HepG2 (cell line): ENCODE results near the gene MT1M. TPM values are rescaled to one million over a fixed set of nuclear protein-coding genes. Genes with fewer than 3 reads are reported as not detected.

ENCODE experiments used
- AGO2 ChIP-seq: fragments of 200-400 bp; formaldehyde crosslinking; optimal IDR thresholded peaks from 2 replicates; pipeline ENCODE3; 2017; ENCODE audit warnings: mild to moderate bottlenecking, low read depth, low read length, moderate library complexity
- ARID4A ChIP-seq: sonication (generic); formaldehyde crosslinking; IDR thresholded peaks from 2 replicates; pipeline ENCODE4 v1.5.0; 2020; ENCODE audit warnings: mild to moderate bottlenecking, missing genetic modification reagents, borderline replicate concordance
- ARID5B ChIP-seq: IDR thresholded peaks from 2 replicates; pipeline ENCODE4 v1.4.0; 2020; ENCODE audit warnings: mild to moderate bottlenecking, missing genetic modification reagents
- BHLHE40 ChIP-seq: IDR thresholded peaks from 2 replicates; pipeline ENCODE4 v1.6.1; 2011; ENCODE audit warnings: low read length, improper control_type of control experiment
- ELF3 ChIP-seq: IDR thresholded peaks from 2 replicates; pipeline ENCODE4 v1.6.1; 2016; ENCODE audit warnings: missing genetic modification reagents, missing compliant biosample characterization
- HINFP ChIP-seq: sonication (generic); formaldehyde crosslinking; IDR thresholded peaks from 2 replicates; pipeline ENCODE4 v1.4.0; 2020; ENCODE audit warnings: low read depth, mild to moderate bottlenecking, missing genetic modification reagents
- HNRNPUL1 ChIP-seq: fragments of 200-400 bp; formaldehyde crosslinking; IDR thresholded peaks from 2 replicates; pipeline ENCODE4 v1.6.1; 2017; ENCODE audit warnings: low read depth, mild to moderate bottlenecking, low read length, moderate library complexity
- NONO ChIP-seq, 2 experiments: fragments of 450-650 bp in 1 of 2; sonication (generic) in 1 of 2; formaldehyde crosslinking in 1 of 2; IDR thresholded peaks in 1 of 2; conservative IDR thresholded peaks in 1 of 2; 2 replicates each; pipeline versions ENCODE4 v1.6.1 to v1.8.0; 2017 to 2022; ENCODE audit warnings: mild to moderate bottlenecking in 1 of 2, missing genetic modification reagents in 1 of 2, moderate library complexity in 1 of 2
- POGK ChIP-seq: sonication (generic); formaldehyde crosslinking; conservative IDR thresholded peaks from 2 replicates; pipeline ENCODE4 v1.8.0; 2022; ENCODE audit warnings: mild to moderate bottlenecking, moderate library complexity, missing genetic modification reagents
- REL ChIP-seq: sonication (generic); formaldehyde crosslinking; conservative IDR thresholded peaks from 2 replicates; pipeline ENCODE4 v1.8.0; 2022; ENCODE audit warnings: mild to moderate bottlenecking, missing genetic modification reagents, moderate library complexity
- TIGD3 ChIP-seq: sonication (generic); formaldehyde crosslinking; IDR thresholded peaks from 2 replicates; pipeline ENCODE4 v1.5.1; 2020; ENCODE audit warnings: mild to moderate bottlenecking, missing genetic modification reagents, borderline replicate concordance
- ZNF30 ChIP-seq: sonication (generic); formaldehyde crosslinking; IDR thresholded peaks from 2 replicates; pipeline ENCODE4 v1.5.0; 2020; ENCODE audit warnings: mild to moderate bottlenecking, missing genetic modification reagents
- ZSCAN31 ChIP-seq: sonication (generic); formaldehyde crosslinking; IDR thresholded peaks from 2 replicates; pipeline ENCODE4 v1.5.0; 2020; ENCODE audit warnings: low read depth, mild to moderate bottlenecking, missing genetic modification reagents
- polyA plus RNA-seq, 8 experiments: library from polyadenylated mRNA; depleted of rRNA in 3 of 8; stranded (reverse) in 7 of 8; unstranded in 1 of 8; fragments of >200 nt; fragmentation: Illumina TruSeq in 4 of 8; extraction: Trizol in 4 of 8; gene quantifications; 2 replicates each; pipeline versions ENCODE4 v1.2.1 to v1.2.3, GENCODE V29; 2011 to 2016; ENCODE audit warnings: low read depth in 4 of 8, missing spikeins in 1 of 8, mixed read lengths in 1 of 8; ENCODE audit not compliant: insufficient read depth in 1 of 8
- total RNA-seq, 5 experiments: library from RNA; depleted of rRNA; stranded (reverse); fragments of >200 nt; fragmentation: Illumina TruSeq; extraction: Trizol; gene quantifications; 2 replicates each; pipeline ENCODE4 v1.2.3, GENCODE V29; 2016; ENCODE audit warnings: low read depth in 1 of 5

The MT1M gene
- total and polyA plus RNA-seq, 2 of the 13 experiments (the other 11 are each of a cell fraction or from before 2014, with no cell fraction given): 4.6 TPM; not detected in 1

GRCh38 chr16:56643080-56643778, 10.8 kb downstream of the MT1M start (continued):
- TF ChIP-seq ARID4A (peak; percentile 37; the same call in 1 of the 2 replicates), NONO (IDR thresholded peaks at IDR 0.05) (no peak), NONO (CRISPR knock-in tag; conservative IDR thresholded peaks at IDR 0.05) (no peak), ZNF30 (CRISPR knock-in tag) (no peak), ARID5B (CRISPR knock-in tag) (0 out of 2 replicates have a peak, but pooled peaks have one; percentile 13), ZSCAN31 (CRISPR knock-in tag) (peak; percentile 54; the same call in 1 of the 2 replicates), ELF3 (CRISPR knock-in tag) (no peak), BHLHE40 (no peak), AGO2 (no peak), POGK (CRISPR knock-in tag) (0 out of 2 replicates have a peak, but pooled peaks have one; percentile 54), HINFP (CRISPR knock-in tag) (peak; percentile 65; the same call in 1 of the 2 replicates), TIGD3 (CRISPR knock-in tag) (peak; percentile 82; the same call in 1 of the 2 replicates), REL (CRISPR knock-in tag) (no peak), HNRNPUL1 (no peak)
